Spleen (tissue), 7 donors: ENCODE data around the gene NTSR2.

ENCODE experiments used
- POLR2A ChIP-seq, 3 donors: fragments of 450-650 bp; IDR thresholded peaks; one replicate each; pipeline ENCODE4 v1.5.1; 2017; ENCODE audit warnings: antibody characterized with exemption in 3 of 3, mild to moderate bottlenecking in 1 of 3
- POLR2AphosphoS5 ChIP-seq, 3 donors: sonication (generic); formaldehyde crosslinking; IDR thresholded peaks; one replicate each; pipeline ENCODE4 v1.5.1; 2017; ENCODE audit warnings: antibody characterized with exemption in 3 of 3
- TF ChIP-seq, protein P1 (sequence below), 11 experiments: fragments of 200-600 bp in 7 of 11; fragments of 450-650 bp in 4 of 11; sonication (generic) in 4 of 11; IDR thresholded peaks in 8 of 11; conservative IDR thresholded peaks in 3 of 11; 1 replicate in 7 of 11; 2 replicates in 4 of 11; pipeline versions ENCODE4 v1.4.0 to v1.8.0; 2016 to 2021; ENCODE audit warnings: antibody characterized with exemption in 11 of 11, inconsistent platforms in 4 of 11, mild to moderate bottlenecking in 1 of 11
- donor health status: DM: no; HTN: no; CAD: no; lungs with moderate emphysema.
- donor health status: DM: no; HTN: no; CAD: no.
- donor health status: DM: no; HTN: no; CAD: no.

DNA sequence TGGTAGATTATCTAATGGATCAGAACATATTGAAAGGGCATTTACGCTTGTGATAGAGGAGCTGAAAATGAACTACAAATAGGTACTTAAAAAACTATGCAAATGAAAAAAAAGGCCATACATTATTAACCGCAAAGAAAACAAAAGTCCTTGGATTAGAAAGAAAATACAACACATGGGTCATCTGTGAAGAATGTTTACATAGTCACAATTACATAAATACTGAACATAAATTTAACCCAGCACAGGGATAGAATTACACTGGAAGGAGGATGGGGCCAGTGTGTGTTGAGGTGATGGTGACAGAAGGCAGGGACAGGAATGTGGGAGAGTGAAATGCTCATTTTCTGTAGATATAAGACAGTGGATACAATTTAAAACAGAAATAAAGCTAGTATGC lies 6.6 kb downstream of the NTSR2 start:
- no peak for TF ChIP-seq POLR2AphosphoS5 (IDR thresholded peaks at IDR 0.05)
- TF ChIP-seq, protein P1, sequence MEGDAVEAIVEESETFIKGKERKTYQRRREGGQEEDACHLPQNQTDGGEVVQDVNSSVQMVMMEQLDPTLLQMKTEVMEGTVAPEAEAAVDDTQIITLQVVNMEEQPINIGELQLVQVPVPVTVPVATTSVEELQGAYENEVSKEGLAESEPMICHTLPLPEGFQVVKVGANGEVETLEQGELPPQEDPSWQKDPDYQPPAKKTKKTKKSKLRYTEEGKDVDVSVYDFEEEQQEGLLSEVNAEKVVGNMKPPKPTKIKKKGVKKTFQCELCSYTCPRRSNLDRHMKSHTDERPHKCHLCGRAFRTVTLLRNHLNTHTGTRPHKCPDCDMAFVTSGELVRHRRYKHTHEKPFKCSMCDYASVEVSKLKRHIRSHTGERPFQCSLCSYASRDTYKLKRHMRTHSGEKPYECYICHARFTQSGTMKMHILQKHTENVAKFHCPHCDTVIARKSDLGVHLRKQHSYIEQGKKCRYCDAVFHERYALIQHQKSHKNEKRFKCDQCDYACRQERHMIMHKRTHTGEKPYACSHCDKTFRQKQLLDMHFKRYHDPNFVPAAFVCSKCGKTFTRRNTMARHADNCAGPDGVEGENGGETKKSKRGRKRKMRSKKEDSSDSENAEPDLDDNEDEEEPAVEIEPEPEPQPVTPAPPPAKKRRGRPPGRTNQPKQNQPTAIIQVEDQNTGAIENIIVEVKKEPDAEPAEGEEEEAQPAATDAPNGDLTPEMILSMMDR (IDR thresholded peaks at IDR 0.05 in 8 of 11, conservative IDR thresholded peaks at IDR 0.05 in 3 of 11), result no peak
- TF ChIP-seq POLR2A (IDR thresholded peaks at IDR 0.05), result no peak
